Upper lobe of left lung (tissue), 6 donors: ENCODE results near the gene CMTM7. TPM values are rescaled to one million over a fixed set of nuclear protein-coding genes. Genes with fewer than 3 reads are reported as not detected.
A peak's percentile ranks its signal among the peaks of the same experiment; 100 is the strongest.

Experiments used
- ATAC-seq, 2 donors: fragments of 200-7000 bp; cut with Tn5 transposase; one replicate each; pipeline ENCODE4 v1.9.1; 2022; ENCODE audit warnings: mild to moderate bottlenecking in 2 of 2, moderate library complexity in 2 of 2; ENCODE audit not compliant: low FRiP score in 2 of 2
- DNase-seq, 2 donors: peaks; one replicate each; pipeline ENCODE4 v3.0.0-alpha.2; 2019 to 2020
- H3K27ac ChIP-seq, 4 donors: fragments of 200-600 bp; sonication (generic); one replicate each; pipeline ENCODE4 v1.5.1; 2016 to 2019
- H3K27me3 ChIP-seq, 4 donors: fragments of 200-600 bp; sonication (generic); one replicate each; pipeline ENCODE4 v1.5.1; 2017 to 2019
- H3K36me3 ChIP-seq, 4 donors: fragments of 200-600 bp; sonication (generic); one replicate each; pipeline ENCODE4 v1.5.1; 2016 to 2019
- H3K4me1 ChIP-seq, 4 donors: fragments of 200-600 bp; sonication (generic); one replicate each; pipeline ENCODE4 v1.5.1; 2018 to 2019
- H3K4me3 ChIP-seq, 4 donors: fragments of 200-600 bp; sonication (generic); one replicate each; pipeline ENCODE4 v1.5.1; 2017 to 2019; ENCODE audit warnings: mild to moderate bottlenecking in 2 of 4, moderate library complexity in 1 of 4
- H3K9me3 ChIP-seq, 4 donors: fragments of 200-600 bp; sonication (generic); one replicate each; pipeline ENCODE4 v1.5.1; 2018 to 2019
- CTCF ChIP-seq, 6 experiments: fragments of 450-650 bp in 4 of 6; fragments of 200-600 bp in 2 of 6; sonication (generic) in 2 of 6; IDR thresholded peaks; one replicate each; pipeline ENCODE4 v1.5.1; 2016 to 2019; ENCODE audit warnings: antibody characterized with exemption in 6 of 6
- EP300 ChIP-seq, 4 donors: sonication (generic); formaldehyde crosslinking; IDR thresholded peaks; one replicate each; pipeline ENCODE4 v1.5.1; 2017; ENCODE audit warnings: antibody characterized with exemption in 4 of 4, control low read depth in 2 of 4
- POLR2A ChIP-seq, 4 donors: fragments of 450-650 bp; IDR thresholded peaks; one replicate each; pipeline ENCODE4 v1.5.1; 2016 to 2017; ENCODE audit warnings: antibody characterized with exemption in 4 of 4, mild to moderate bottlenecking in 2 of 4
- POLR2AphosphoS5 ChIP-seq, 2 donors: sonication (generic); formaldehyde crosslinking; IDR thresholded peaks; one replicate each; pipeline ENCODE4 v1.5.1; 2017; ENCODE audit warnings: antibody characterized with exemption in 2 of 2
- WGBS, 2 donors: methylation state at CpG; one replicate each; pipeline ENCODE4 v1.1.5; 2017 to 2018; 5-methylcytosine and 5-hydroxymethylcytosine counted together
- total RNA-seq, 6 donors: library from RNA; depleted of rRNA in 4 of 6; stranded (reverse); fragments of >200 nt in 4 of 6; gene quantifications; one replicate each; pipeline versions ENCODE4 v1.1.0 to v1.2.1, GENCODE V29; 2016 to 2021
- donor health status: DM: no; HTN: no; CAD: no; lungs with moderate emphysema.
- donor health status: DM: no; HTN: yes; CAD: no; lungs with severe emphysema.

CMTM7 gene
- total RNA-seq, 6 donors from 2014 or later, result 39.4 to 103 (median 49.7) TPM

DNA sequence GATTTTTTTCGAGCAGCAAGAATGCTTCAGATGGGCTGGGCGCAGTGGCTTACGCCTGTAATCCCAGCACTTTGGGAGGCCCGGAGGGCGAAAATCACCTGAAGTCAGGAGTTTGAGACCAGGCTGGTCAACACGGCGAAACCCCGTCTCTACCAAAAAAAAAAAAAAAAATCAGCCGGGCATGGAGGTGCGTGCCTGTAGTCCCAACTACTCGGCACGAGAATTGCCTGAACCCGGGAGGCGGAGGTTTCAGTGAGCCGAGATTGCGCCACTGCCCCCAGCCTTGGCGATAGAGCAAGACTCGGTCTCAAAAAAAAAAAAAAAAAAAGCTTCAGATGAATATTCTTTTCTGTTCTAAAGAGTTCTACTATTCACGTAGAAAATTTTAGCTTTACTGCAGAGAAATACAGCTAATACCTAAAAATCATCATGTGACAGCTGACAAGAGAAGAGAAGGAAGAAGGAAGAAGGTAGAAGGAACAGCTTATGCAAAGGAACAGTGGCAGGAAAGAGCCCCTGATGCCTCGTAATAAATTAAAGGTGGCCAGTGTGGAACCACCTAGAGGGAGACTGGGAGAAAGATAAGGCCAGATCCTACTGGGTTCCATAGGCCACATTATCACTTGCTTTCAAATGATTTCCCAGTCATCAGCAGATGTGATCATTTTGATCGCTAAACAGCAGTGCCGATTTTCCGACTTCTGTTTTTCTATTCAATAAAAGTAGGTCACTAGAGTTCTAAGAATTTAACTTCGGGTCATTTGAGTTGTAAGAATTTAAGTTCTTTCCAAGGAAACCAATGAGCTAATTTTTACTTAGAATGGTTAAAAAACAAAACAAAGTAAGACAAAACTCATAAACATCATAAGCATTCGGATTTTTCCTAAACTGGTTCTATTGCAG, 109.5 kb downstream of the CMTM7 start:
- H3K4me3 ChIP-seq, result peak overlapping the region; percentile 74 to 96 (median 82)
- TF ChIP-seq POLR2A (IDR thresholded peaks at IDR 0.05), result no peak
- TF ChIP-seq POLR2AphosphoS5 (IDR thresholded peaks at IDR 0.05), result no peak
- H3K27ac ChIP-seq, result peak overlapping the region; percentile 95 to 99 (median 99)
- H3K27me3 ChIP-seq, result no peaks in the 10 kb centered on the region
- peaks cover 13 to 23% (median 15%) of the 10 kb centered on the region in 4 donors for H3K4me1 ChIP-seq
- H3K9me3 ChIP-seq, result no peaks in the 10 kb centered on the region
- DNase-seq (no peak), ATAC-seq (no peak)
- WGBS, 2 donors, result 53 to 67% methylated on average over 25 of the region's 25 CpGs
- H3K36me3 ChIP-seq, result peaks cover 0 to 3% (median 0%) of the 10 kb centered on the region in 4 donors

DNA sequence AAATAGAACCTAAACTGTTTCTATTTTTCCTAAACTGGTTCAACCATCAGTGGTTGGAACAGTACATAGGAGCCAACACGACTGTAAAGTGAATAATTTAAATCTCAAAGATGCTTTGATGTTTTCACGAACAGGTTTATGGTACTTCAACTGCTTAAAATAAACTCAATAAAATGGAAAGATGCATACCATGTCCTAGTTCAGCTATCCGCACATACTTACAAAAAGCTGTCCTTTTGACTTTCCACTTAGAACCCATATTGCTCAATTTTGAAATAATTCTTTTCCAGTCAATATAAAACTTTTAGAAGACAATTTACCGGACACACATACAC, 110.1 kb downstream of the CMTM7 start:
- H3K27ac ChIP-seq, result peak overlapping the region; percentile 95 to 99 (median 99)
- WGBS, 2 donors, result 9 to 12% methylated on average over 4 of the region's 4 CpGs

DNA sequence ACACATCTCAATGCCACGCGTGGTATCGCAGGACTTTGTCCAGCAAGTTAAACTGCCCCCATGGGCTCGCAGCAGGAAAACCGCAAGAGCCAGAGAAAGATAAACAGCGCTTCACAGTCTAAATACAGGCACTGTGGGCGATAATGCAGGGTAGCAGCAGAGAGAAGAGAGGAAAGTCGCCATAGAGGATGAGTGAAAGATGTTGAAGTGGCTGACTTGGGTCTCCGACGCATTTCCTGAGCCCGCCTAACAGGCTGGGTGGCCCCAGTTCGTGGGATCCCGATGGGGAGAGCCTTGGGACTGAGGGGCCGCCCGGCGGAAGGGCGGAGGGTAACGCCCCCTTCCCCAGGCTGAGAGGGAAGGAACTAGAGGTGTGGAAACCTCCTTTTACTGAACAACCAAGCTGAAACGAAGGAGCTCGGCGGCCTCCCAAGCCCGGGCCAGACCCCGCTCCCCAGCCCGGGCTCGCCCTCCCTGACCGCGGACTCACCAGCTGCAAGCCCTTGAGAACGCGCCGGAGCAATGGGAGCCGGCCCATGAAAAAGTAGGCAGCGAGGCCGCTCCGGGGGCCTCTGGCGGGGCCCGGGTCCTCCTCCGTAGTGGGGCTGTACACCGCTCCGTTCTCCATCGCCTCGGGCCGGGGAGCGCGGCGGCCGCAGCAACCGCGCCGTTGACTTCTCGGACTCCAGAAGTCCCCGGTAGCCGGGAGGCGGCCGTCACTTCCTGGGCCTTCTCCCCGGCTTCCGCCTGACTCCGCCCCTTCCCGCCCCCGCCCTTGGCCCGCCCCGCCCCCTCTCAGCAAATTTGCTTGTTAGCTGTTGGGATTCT, 110.7 kb downstream of the CMTM7 start, which contains the start of gene CMTM6:
Gene CMTM6, minus strand, starts transcription at position 735 of the 828 bp plus-strand sequence. Its CDS starts 107 bp downstream, at position 628.
- Histone ChIP-seq H3K4me3 (peak within 1 kb of the TSS; percentile 74 to 96 (median 82)), H3K27ac (peak within 1 kb of the TSS; percentile 95 to 99 (median 99)), H3K36me3 (no peaks in the 10 kb centered on the region), H3K9me3 (no peaks in the 10 kb centered on the region), H3K4me1 (peaks cover 6 to 23% (median 14%) of the 10 kb centered on the region in 4 donors), H3K27me3 (no peaks in the 10 kb centered on the region)
- peak; percentile 94 to 98 for ATAC-seq
- 0 to 1% methylated on average over 33 to 60 of the region's 61 CpGs for WGBS, 2 donors
- TF ChIP-seq POLR2AphosphoS5 (IDR thresholded peaks at IDR 0.05), result peak; percentile 41 to 72
- TF ChIP-seq EP300 (IDR thresholded peaks at IDR 0.05), result no peak
- TF ChIP-seq CTCF (IDR thresholded peaks at IDR 0.05), result peak in 2 of 6 experiments; percentile 11 to 14
- peak in 3 of 4 donors; percentile 56 to 81 (median 59) for TF ChIP-seq POLR2A (IDR thresholded peaks at IDR 0.05)
- peak; percentile 88 to 94 for DNase-seq

More for the DNA sequence above, 110.1 kb downstream of the CMTM7 start:
- Histone ChIP-seq H3K4me3 (peak overlapping the region; percentile 74 to 96 (median 82)), H3K9me3 (no peaks in the 10 kb centered on the region), H3K27me3 (no peaks in the 10 kb centered on the region), H3K4me1 (peaks cover 7 to 23% (median 14%) of the 10 kb centered on the region in 4 donors), H3K36me3 (no peaks in the 10 kb centered on the region)
- ATAC-seq, result no peak
- TF ChIP-seq CTCF (IDR thresholded peaks at IDR 0.05), result no peak
- TF ChIP-seq POLR2AphosphoS5 (IDR thresholded peaks at IDR 0.05), result no peak
- TF ChIP-seq EP300 (IDR thresholded peaks at IDR 0.05), result no peak
- no peak for TF ChIP-seq POLR2A (IDR thresholded peaks at IDR 0.05)
- no peak for DNase-seq

DNA sequence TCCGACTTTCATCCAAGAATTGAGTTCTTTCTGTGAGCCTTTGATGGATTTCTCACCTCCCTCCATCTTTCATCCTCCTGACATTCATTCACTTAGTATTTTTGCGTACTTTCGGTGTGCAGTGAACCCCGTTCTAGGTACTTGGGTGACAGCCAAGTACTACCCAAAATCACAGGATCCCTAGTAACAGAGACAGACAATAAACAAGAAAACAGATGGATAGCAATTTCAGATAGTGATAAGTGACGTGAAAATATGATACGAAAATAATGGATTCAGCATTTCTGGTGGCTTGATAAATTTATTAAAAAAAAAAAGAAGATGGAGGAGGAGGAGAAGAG, 111.3 kb downstream of the CMTM7 start:
- DNase-seq (no peak), ATAC-seq (no peak)
- H3K36me3 ChIP-seq, result no peaks in the 10 kb centered on the region
- 1 to 4% methylated on average over 6 of the region's 6 CpGs for WGBS, 2 donors
- H3K27ac ChIP-seq, result peak overlapping the region; percentile 95 to 99 (median 99)
- peaks cover 6 to 23% (median 14%) of the 10 kb centered on the region in 4 donors for H3K4me1 ChIP-seq
- H3K9me3 ChIP-seq, result no peaks in the 10 kb centered on the region
- H3K4me3 ChIP-seq, result peak overlapping the region; percentile 74 to 96 (median 82)
- no peaks in the 10 kb centered on the region for H3K27me3 ChIP-seq
- no peak for TF ChIP-seq POLR2A (IDR thresholded peaks at IDR 0.05)
- no peak for TF ChIP-seq EP300 (IDR thresholded peaks at IDR 0.05)
- no peak for TF ChIP-seq CTCF (IDR thresholded peaks at IDR 0.05)
- no peak for TF ChIP-seq POLR2AphosphoS5 (IDR thresholded peaks at IDR 0.05)

Other genes with a start within 250 kb of the CMTM7 start
- gene CMTM8, start 153.2 kb upstream of the CMTM7 start, total RNA-seq, result 10 to 100 TPM; 10.5 to 28.9 (median 19.6) TPM
- gene CMTM6, start 111.0 kb downstream of the CMTM7 start, total RNA-seq, result 10 to 100 TPM; 16.8 to 86.0 (median 61.3) TPM
- gene DYNC1LI1, start 179.0 kb downstream of the CMTM7 start, total RNA-seq, result 10 to 100 TPM; 16.8 to 42.0 (median 33.8) TPM